Measurements from ENCODE around the gene APOL1. TPM values are rescaled to one million over a fixed set of nuclear protein-coding genes. Genes with fewer than 3 reads are reported as not detected.

Gene APOL1
- total RNA-seq, 2 experiments from 2014 or later: 6.4 to 7.3 TPM

DNA sequence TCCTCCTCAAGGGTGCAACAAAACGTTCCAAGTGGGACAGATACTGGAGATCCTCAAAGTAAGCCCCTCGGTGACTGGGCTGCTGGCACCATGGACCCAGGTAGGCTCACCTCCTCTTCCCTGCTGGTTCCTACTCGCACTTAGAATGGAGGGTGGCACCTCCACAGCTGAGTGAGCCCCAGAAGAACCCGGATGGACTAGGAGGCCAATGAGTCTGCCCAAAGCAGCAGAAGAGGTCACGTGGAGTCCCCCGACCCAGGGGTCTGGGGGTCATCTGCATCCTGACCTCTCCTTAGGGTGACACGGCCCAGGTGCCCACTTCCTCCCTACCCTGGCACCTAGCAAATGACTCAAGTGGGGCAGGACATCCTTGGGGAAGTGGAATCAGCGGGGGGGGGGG lies 4.4 kb downstream of the APOL1 start:
- H3K36me3 ChIP-seq (ENCODE audit: insufficient read depth, low read length): peaks cover 46% of the 10 kb centered on the region
- POLR2A ChIA-PET: no interaction called here
- H3K4me1 ChIP-seq (ENCODE audit: insufficient read depth, low read length): peaks cover 59% of the 10 kb centered on the region
- no peak for DNase-seq
- TF ChIP-seq CTCF (IDR thresholded peaks at IDR 0.05): no peak
- Mint-ChIP-seq H3K4me3 (no peak overlapping the region), H3K36me3 (ENCODE audit: low read depth) (peaks cover 76% of the 10 kb centered on the region), H3K27me3 (no peaks in the 10 kb centered on the region), H3K9me3 (no peaks in the 10 kb centered on the region), H3K27ac (peak overlapping the region; percentile 43), H3K4me1 (ENCODE audit: low read depth) (peaks cover 55% of the 10 kb centered on the region)
- no peak overlapping the region for H3K27ac ChIP-seq (ENCODE audit: low read depth in 1 of 2, low read length in 2 of 2)
- intact Hi-C loops (cut with DNase I, micrococcal nuclease): no loop called here
- ATAC-seq (ENCODE audit: poor library complexity): no peak
- H3K4me3 ChIP-seq (ENCODE audit: low read length): no peak overlapping the region
- CTCF ChIA-PET: interaction anchor here (1.2 kb wide), 1 partner anchor 18 kb away, joined by 3 read pairs; the partner anchor contains the start of gene APOL2
- H3K27me3 ChIP-seq (ENCODE audit: control insufficient read depth in 1 of 2, insufficient read depth in 2 of 2, low read length in 2 of 2): no peaks in the 10 kb centered on the region
- no peaks in the 10 kb centered on the region for H3K9me3 ChIP-seq (ENCODE audit: control insufficient read depth in 1 of 2, insufficient read depth in 1 of 2, low read length in 2 of 2)

GRCh38 chr22:36257948-36258670 lies 5.2 kb downstream of the APOL1 start:
- Histone ChIP-seq H3K4me3 (ENCODE audit: low read length) (no peak overlapping the region), H3K27ac (ENCODE audit: low read depth in 1 of 2, low read length in 2 of 2) (peak overlapping the region in 1 of 2 donors; percentile 14), H3K4me1 (ENCODE audit: insufficient read depth, low read length) (peaks cover 53% of the 10 kb centered on the region), H3K27me3 (ENCODE audit: control insufficient read depth in 1 of 2, insufficient read depth in 2 of 2, low read length in 2 of 2) (no peaks in the 10 kb centered on the region), H3K36me3 (ENCODE audit: insufficient read depth, low read length) (peaks cover 54% of the 10 kb centered on the region), H3K9me3 (ENCODE audit: control insufficient read depth in 1 of 2, insufficient read depth in 1 of 2, low read length in 2 of 2) (no peaks in the 10 kb centered on the region)
- Mint-ChIP-seq H3K4me1 (ENCODE audit: low read depth) (peaks cover 49% of the 10 kb centered on the region), H3K9me3 (no peaks in the 10 kb centered on the region), H3K36me3 (ENCODE audit: low read depth) (peaks cover 79% of the 10 kb centered on the region), H3K27me3 (no peaks in the 10 kb centered on the region), H3K4me3 (peak overlapping the region; percentile 69), H3K27ac (peak overlapping the region; percentile 77)
- DNase-seq (peak in 3 of 14 experiments; percentile 41 to 68 (median 51)), ATAC-seq (ENCODE audit: poor library complexity) (peak; percentile 52)
- CTCF ChIA-PET: interaction anchor here (1.2 kb wide), 1 partner anchor 19 kb away, joined by 3 read pairs; the partner anchor contains the start of gene APOL2
- POLR2A ChIA-PET: no interaction called here
- intact Hi-C loops (cut with DNase I, micrococcal nuclease): no loop called here
- TF ChIP-seq CTCF (IDR thresholded peaks at IDR 0.05): no peak

DNA sequence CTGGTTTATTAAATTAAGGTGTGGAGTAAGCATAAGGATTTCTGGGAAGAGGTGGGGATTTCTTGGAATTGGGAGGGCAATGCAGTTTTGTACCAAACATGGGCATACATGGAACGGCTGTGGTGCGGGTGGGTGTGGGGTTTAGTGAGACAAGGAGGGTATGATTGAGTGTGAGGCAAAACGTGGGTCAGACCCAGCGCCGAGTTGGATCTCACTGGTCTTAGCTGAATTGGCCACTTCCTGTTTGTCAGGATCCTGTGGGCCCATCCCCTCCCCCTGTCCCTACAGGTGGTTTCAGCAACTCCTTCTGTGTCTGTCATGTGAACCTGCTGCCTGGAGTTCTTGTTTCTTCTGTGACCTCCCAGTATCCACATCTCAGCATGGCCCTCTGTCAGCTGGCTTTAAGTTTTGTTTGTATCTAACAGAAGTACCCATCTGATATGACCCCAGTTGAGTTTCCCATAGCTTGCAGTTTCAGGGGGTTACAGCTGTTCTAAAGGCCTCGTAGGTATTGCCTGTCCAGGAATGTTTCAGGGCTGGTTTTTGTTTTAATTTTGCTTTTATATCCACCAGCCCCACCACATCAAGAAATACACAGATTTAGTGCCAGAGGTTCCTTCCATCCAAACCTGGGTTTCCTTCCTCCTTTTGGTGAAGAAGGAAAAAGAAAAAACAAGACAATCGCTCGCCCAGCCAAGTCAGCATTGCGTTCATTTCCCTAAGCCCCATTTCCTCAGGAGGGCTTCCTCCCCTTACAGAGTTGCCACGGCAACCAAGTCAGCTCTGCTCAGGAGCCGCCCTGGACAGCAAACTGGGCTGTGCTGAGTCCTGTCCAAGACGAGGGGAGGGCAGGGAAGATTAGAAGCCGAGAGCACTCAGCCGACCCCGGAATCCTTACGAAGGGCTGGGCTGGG lies 6.0 kb downstream of the APOL1 start:
- Histone ChIP-seq H3K4me3 (ENCODE audit: low read length) (no peak overlapping the region), H3K27me3 (ENCODE audit: control insufficient read depth in 1 of 2, insufficient read depth in 2 of 2, low read length in 2 of 2) (no peaks in the 10 kb centered on the region), H3K36me3 (ENCODE audit: insufficient read depth, low read length) (peaks cover 56% of the 10 kb centered on the region), H3K4me1 (ENCODE audit: insufficient read depth, low read length) (peaks cover 45% of the 10 kb centered on the region), H3K27ac (ENCODE audit: low read depth in 1 of 2, low read length in 2 of 2) (peak overlapping the region in 1 of 2 donors; percentile 14), H3K9me3 (ENCODE audit: control insufficient read depth in 1 of 2, insufficient read depth in 1 of 2, low read length in 2 of 2) (no peaks in the 10 kb centered on the region)
- ATAC-seq (ENCODE audit: poor library complexity) (peak; percentile 43), DNase-seq (peak in 2 of 14 experiments; percentile 26 to 36)
- TF ChIP-seq CTCF (IDR thresholded peaks at IDR 0.05): no peak
- Mint-ChIP-seq H3K9me3 (no peaks in the 10 kb centered on the region), H3K4me1 (ENCODE audit: low read depth) (peaks cover 40% of the 10 kb centered on the region), H3K27ac (peak overlapping the region; percentile 77), H3K36me3 (ENCODE audit: low read depth) (peaks cover 79% of the 10 kb centered on the region), H3K4me3 (peak overlapping the region; percentile 69), H3K27me3 (no peaks in the 10 kb centered on the region)
- ChIA-PET POLR2A (no interaction called here), CTCF (no interaction called here)
- intact Hi-C loops (cut with DNase I, micrococcal nuclease): no loop called here
